ENCODE results near the gene TMEM119.

GRCh38 chr12:108616941-108617858 lies 19.3 kb upstream of the TMEM119 start:
- TF ChIP-seq POLR2AphosphoS5 (IDR thresholded peaks at IDR 0.05) (no peak), CTCF (IDR thresholded peaks at IDR 0.05) (no peak), POLR2A (IDR thresholded peaks at IDR 0.05) (no peak)
